ENCODE data around the gene NOL4L. TPM values are rescaled to one million over a fixed set of nuclear protein-coding genes. Genes with fewer than 3 reads are reported as not detected.

The NOL4L gene
- total RNA-seq, 1 experiment from 2014 or later, result 31.7 TPM

GRCh38 chr20:32508775-32509119 lies 76.4 kb downstream of the NOL4L start:
- DNase-seq, result peak; percentile 15
- no peak overlapping the region for H3K4me3 Mint-ChIP-seq

More at GRCh38 chr20:32508775-32509119, 76.4 kb downstream of the NOL4L start:
- Histone ChIP-seq H3K9ac (ENCODE audit: extremely low read depth, insufficient read length, low read length) (no peak overlapping the region), H3K9me3 (ENCODE audit: control insufficient read depth, low read depth, low read length) (no peaks in the 10 kb centered on the region), H3K79me1 (ENCODE audit: insufficient read depth, low read depth, low read length, poor library complexity, severe bottlenecking) (no peaks in the 10 kb centered on the region), H2BK5ac (ENCODE audit: insufficient read length, low read length) (no peak overlapping the region), H2AK5ac (ENCODE audit: insufficient read length, low read length) (no peak overlapping the region), H4K8ac (replicated peaks; ENCODE audit: insufficient read length, low read depth, low read length) (no peak overlapping the region), H2BK12ac (ENCODE audit: insufficient read length, low read depth, low read length) (no peak overlapping the region), H3K27ac (ENCODE audit: insufficient read length, low read depth, low read length) (no peak overlapping the region), H3K23me2 (ENCODE audit: insufficient read length, low read depth, low read length, poor library complexity, severe bottlenecking) (no peaks in the 10 kb centered on the region), H3K18ac (ENCODE audit: insufficient read length, low read depth, low read length) (no peak overlapping the region), H4K20me1 (ENCODE audit: control insufficient read depth, insufficient read depth, insufficient read length) (no peaks in the 10 kb centered on the region), H3K14ac (ENCODE audit: insufficient read depth, low read length) (no peak overlapping the region), H2BK15ac (ENCODE audit: low read depth, low read length) (no peak overlapping the region), H3K56ac (ENCODE audit: insufficient read length, low read depth, low read length) (no peak overlapping the region), H2AFZ (ENCODE audit: low read length) (no peak overlapping the region), H3K79me2 (ENCODE audit: insufficient read depth, low read length) (no peaks in the 10 kb centered on the region), H4K91ac (ENCODE audit: insufficient read length, low read depth, low read length) (no peak overlapping the region), H2BK20ac (ENCODE audit: low read depth, low read length, poor library complexity, severe bottlenecking) (no peak overlapping the region), H3K4me1 (ENCODE audit: insufficient read depth, low read length) (no peaks in the 10 kb centered on the region; the same call in 1 of the 2 replicates), H4K5ac (ENCODE audit: insufficient read length, low read depth, low read length) (no peak overlapping the region), H3K23ac (ENCODE audit: insufficient read length, low read depth, low read length) (no peak overlapping the region), H3K4me2 (ENCODE audit: insufficient read depth, insufficient read length, low read length) (no peak overlapping the region), H3K27me3 (ENCODE audit: insufficient read depth, low read length) (no peaks in the 10 kb centered on the region), H2BK120ac (ENCODE audit: low read depth, low read length, poor library complexity, severe bottlenecking) (no peak overlapping the region), H3K4ac (ENCODE audit: low read depth, low read length) (no peak overlapping the region), H3T11ph (ENCODE audit: low read length) (no peak overlapping the region)
- Mint-ChIP-seq H3K27me3 (ENCODE audit: low read depth) (peaks cover 7% of the 10 kb centered on the region), H3K4me1 (peaks cover 31 to 32% of the 10 kb centered on the region in 2 experiments), H3K36me3 (ENCODE audit: insufficient read depth in 1 of 3, low read depth in 3 of 3) (no peaks in the 10 kb centered on the region), H3K27ac (no peak overlapping the region; a peak in 1 of 7 replicates), H3K9me3 (no peaks in the 10 kb centered on the region)
- no CpG with 5 or more reads among the region's 3 CpGs for WGBS (ENCODE audit: extremely low coverage, insufficient read length, low lambda C conversion rate)
- TF ChIP-seq CTCF (conservative IDR thresholded peaks at IDR 0.05), result no peak
